ENCODE data around the gene CPPED1. TPM values are rescaled to one million over a fixed set of nuclear protein-coding genes. Genes with fewer than 3 reads are reported as not detected.

CPPED1 gene
- total RNA-seq, 1 experiment from 2014 or later = 8.1 TPM

DNA sequence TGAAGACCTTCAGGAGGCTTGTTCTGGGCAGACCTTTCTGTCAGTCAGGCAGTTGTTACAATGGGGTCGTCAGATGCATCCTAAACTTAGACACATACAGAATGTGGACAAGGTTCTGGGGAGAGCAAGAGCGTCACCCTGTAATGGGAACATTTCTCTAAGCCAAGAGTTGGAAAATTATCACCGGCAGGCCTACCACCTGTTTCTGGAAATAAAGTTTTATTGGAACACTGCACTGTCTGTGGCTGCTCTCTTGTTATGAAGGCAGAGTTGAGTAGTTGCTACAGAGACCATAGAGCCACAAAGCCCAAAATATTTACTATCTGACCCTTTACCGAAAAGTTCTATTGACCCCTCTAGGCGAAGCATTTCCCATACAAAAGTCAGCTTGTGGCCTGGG is 106.2 kb downstream of the CPPED1 start:
- DNase-seq (ENCODE audit: low read depth, low spot score) (no peak), ATAC-seq (no peak)
- CTCF ChIA-PET = no interaction called here
- Histone ChIP-seq H3K27me3 (ENCODE audit: insufficient read depth, low read length) (no peaks in the 10 kb centered on the region), H3K9ac (ENCODE audit: low read length) (no peak overlapping the region), H4K20me1 (ENCODE audit: insufficient read depth) (no peaks in the 10 kb centered on the region), H3K4me2 (ENCODE audit: low read length) (no peak overlapping the region), H2AFZ (ENCODE audit: low read depth, low read length, poor library complexity, severe bottlenecking) (no peak overlapping the region), H3K79me2 (ENCODE audit: insufficient read depth, low read length) (no peaks in the 10 kb centered on the region), H3K4me1 (ENCODE audit: control insufficient read depth in 1 of 2, insufficient read depth in 2 of 2, low read length in 2 of 2) (no peaks in the 10 kb centered on the region), H3K4me3 (replicated peaks in 1 of 2; ENCODE audit: low read depth in 1 of 2, low read length in 2 of 2) (no peak overlapping the region), H3K9me2 (ENCODE audit: insufficient read depth) (no peaks in the 10 kb centered on the region), H3K9me3 (ENCODE audit: control insufficient read depth in 1 of 2, insufficient read depth in 1 of 2, low read depth in 1 of 2, low read length in 2 of 2) (no peaks in the 10 kb centered on the region), H3K27ac (ENCODE audit: low read depth, low read length) (no peak overlapping the region), H3K36me3 (ENCODE audit: control insufficient read depth in 1 of 2, insufficient read depth in 2 of 2, low read length in 2 of 2) (no peaks in the 10 kb centered on the region)
- intact Hi-C loops (cut with micrococcal nuclease) = no loop called here
- TF ChIP-seq CBX3 (IDR thresholded peaks at IDR 0.05; ENCODE audit: low read depth) (no peak), JUND (IDR thresholded peaks at IDR 0.05) (no peak), YY1 (IDR thresholded peaks at IDR 0.05; ENCODE audit: extremely low read depth, insufficient replicate concordance, low read depth, low read length) (no peak)
- RAD21 ChIA-PET (ENCODE audit: low non-redundant PET in 1 of 2, low total read pairs in 2 of 2, uncharacterized antibody in 2 of 2, unreplicated experiment in 2 of 2) = no interaction called here
- no TSS peak for BruUV-seq (replicated peaks)
- POLR2A ChIA-PET = no interaction called here

DNA sequence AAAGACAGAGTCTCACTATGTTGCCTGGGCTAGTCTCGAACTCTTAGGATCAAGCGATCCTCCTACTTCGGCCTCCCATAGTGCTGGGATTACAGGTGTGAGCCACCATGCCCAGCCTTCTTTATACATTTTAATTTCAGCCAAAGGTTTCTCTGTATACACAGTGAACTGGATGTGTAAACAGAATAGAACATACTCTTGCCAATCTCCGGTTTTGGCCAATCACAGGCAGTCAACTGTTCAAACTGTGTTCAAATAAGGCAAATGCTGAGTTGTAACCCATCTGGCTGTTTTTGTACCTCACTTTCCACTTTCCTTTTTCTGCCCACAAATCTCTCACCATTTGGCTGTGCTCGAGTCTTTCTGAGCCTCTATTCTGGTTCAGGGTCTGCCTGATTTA is 108.2 kb downstream of the CPPED1 start:
- RAD21 ChIA-PET (ENCODE audit: low non-redundant PET in 1 of 2, low total read pairs in 2 of 2, uncharacterized antibody in 2 of 2, unreplicated experiment in 2 of 2) = no interaction called here
- no TSS peak for BruUV-seq (replicated peaks)
- no peaks in the 10 kb centered on the region for H3K36me3 ChIP-seq (ENCODE audit: control insufficient read depth in 1 of 2, insufficient read depth in 2 of 2, low read length in 2 of 2)
- no peaks in the 10 kb centered on the region for H3K79me2 ChIP-seq (ENCODE audit: insufficient read depth, low read length)
- TF ChIP-seq YY1 (IDR thresholded peaks at IDR 0.05; ENCODE audit: extremely low read depth, insufficient replicate concordance, low read depth, low read length) = no peak
- no peak for TF ChIP-seq SP1 (IDR thresholded peaks at IDR 0.05; ENCODE audit: low read depth)
- no peak for TF ChIP-seq ZNF274 (IDR thresholded peaks at IDR 0.05; ENCODE audit: low read depth, low read length)
- no peak for TF ChIP-seq FOSL1 (IDR thresholded peaks at IDR 0.05; ENCODE audit: low read depth)
- no peak for TF ChIP-seq ZFX (IDR thresholded peaks at IDR 0.05)
- TF ChIP-seq RAD21 (IDR thresholded peaks at IDR 0.05; ENCODE audit: low read depth) = no peak
- no peak for TF ChIP-seq CTCF (IDR thresholded peaks at IDR 0.05 in 2 of 3, conservative IDR thresholded peaks at IDR 0.05 in 1 of 3; ENCODE audit: borderline replicate concordance in 1 of 3, insufficient read depth in 1 of 3, low read depth in 2 of 3, low read length in 2 of 3)
- no peak for TF ChIP-seq REST (IDR thresholded peaks at IDR 0.05; ENCODE audit: low read depth)
- TF ChIP-seq, protein P1, sequence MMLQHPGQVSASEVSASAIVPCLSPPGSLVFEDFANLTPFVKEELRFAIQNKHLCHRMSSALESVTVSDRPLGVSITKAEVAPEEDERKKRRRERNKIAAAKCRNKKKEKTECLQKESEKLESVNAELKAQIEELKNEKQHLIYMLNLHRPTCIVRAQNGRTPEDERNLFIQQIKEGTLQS (IDR thresholded peaks at IDR 0.05) = no peak
- no peak for TF ChIP-seq SRF (IDR thresholded peaks at IDR 0.05; ENCODE audit: low read depth)
- no peak for TF ChIP-seq POLR2A (IDR thresholded peaks at IDR 0.05; ENCODE audit: borderline replicate concordance, extremely low read depth, insufficient read depth, insufficient read length)
- no peak for TF ChIP-seq CBX3 (IDR thresholded peaks at IDR 0.05; ENCODE audit: low read depth)
- no peak overlapping the region for H3K9ac ChIP-seq (ENCODE audit: low read length)
- H2AFZ ChIP-seq (ENCODE audit: low read depth, low read length, poor library complexity, severe bottlenecking) = no peak overlapping the region
- DNase-seq (ENCODE audit: low read depth, low spot score) (no peak), ATAC-seq (no peak)
- CTCF ChIA-PET = no interaction called here
- no peaks in the 10 kb centered on the region for H3K9me3 ChIP-seq (ENCODE audit: control insufficient read depth in 1 of 2, insufficient read depth in 1 of 2, low read depth in 1 of 2, low read length in 2 of 2)
- POLR2A ChIA-PET = no interaction called here
- no peaks in the 10 kb centered on the region for H3K9me2 ChIP-seq (ENCODE audit: insufficient read depth)
- intact Hi-C loops (cut with micrococcal nuclease) = no loop called here
- no peaks in the 10 kb centered on the region for H4K20me1 ChIP-seq (ENCODE audit: insufficient read depth)
- no peaks in the 10 kb centered on the region for H3K4me1 ChIP-seq (ENCODE audit: control insufficient read depth in 1 of 2, insufficient read depth in 2 of 2, low read length in 2 of 2)
- no peak overlapping the region for H3K27ac ChIP-seq (ENCODE audit: low read depth, low read length)
- H3K4me2 ChIP-seq (ENCODE audit: low read length) = no peak overlapping the region
- no peaks in the 10 kb centered on the region for H3K27me3 ChIP-seq (ENCODE audit: insufficient read depth, low read length)
- H3K4me3 ChIP-seq (replicated peaks in 1 of 2; ENCODE audit: low read depth in 1 of 2, low read length in 2 of 2) = no peak overlapping the region
